Hepatocyte (in vitro differentiated cells): ENCODE results near the gene DOCK4. TPM values are rescaled to one million over a fixed set of nuclear protein-coding genes. Genes with fewer than 3 reads are reported as not detected.

Experiments used
- DNase-seq: peaks from one replicate; pipeline ENCODE4 v3.0.0-alpha.2; 2016; ENCODE audit warnings: low spot score
- H2AFZ ChIP-seq: fragments of 200-600 bp; sonication (generic); 2 replicates; pipeline ENCODE4 v1.6.0; 2016; ENCODE audit warnings: antibody characterized with exemption, mild to moderate bottlenecking
- H3K27ac ChIP-seq: fragments of 200-600 bp; sonication (generic); 2 replicates; pipeline ENCODE4 v1.5.1; 2016; ENCODE audit warnings: mild to moderate bottlenecking
- H3K27me3 ChIP-seq: fragments of 200-600 bp; sonication (generic); 2 replicates; pipeline ENCODE4 v1.6.1; 2016
- H3K36me3 ChIP-seq: fragments of 200-600 bp; sonication (generic); replicated peaks from 2 replicates; pipeline ENCODE4 v1.5.1; 2016; ENCODE audit warnings: low read depth; ENCODE audit not compliant: insufficient read depth
- H3K4me1 ChIP-seq: fragments of 200-600 bp; sonication (generic); 2 replicates; pipeline ENCODE4 v1.5.1; 2016; ENCODE audit warnings: mild to moderate bottlenecking, moderate library complexity; ENCODE audit not compliant: insufficient read depth
- H3K4me2 ChIP-seq: fragments of 200-600 bp; sonication (generic); 2 replicates; pipeline ENCODE4 v1.6.0; 2016
- H3K4me3 ChIP-seq: fragments of 200-600 bp; sonication (generic); 2 replicates; pipeline ENCODE4 v1.5.1; 2016; ENCODE audit warnings: mild to moderate bottlenecking
- H3K79me2 ChIP-seq: fragments of 200-600 bp; sonication (generic); 2 replicates; pipeline ENCODE4 v1.6.0; 2017; ENCODE audit warnings: mild to moderate bottlenecking
- H3K9me2 ChIP-seq: fragments of 200-600 bp; sonication (generic); replicated peaks from 2 replicates; pipeline ENCODE4 v1.6.0; 2017; ENCODE audit warnings: mild to moderate bottlenecking; ENCODE audit not compliant: insufficient read depth
- H3K9me3 ChIP-seq: fragments of 200-600 bp; sonication (generic); 2 replicates; pipeline ENCODE4 v1.5.1; 2016; ENCODE audit warnings: low read depth, mild to moderate bottlenecking
- H4K20me1 ChIP-seq: fragments of 200-600 bp; sonication (generic); 2 replicates; pipeline ENCODE4 v1.6.0; 2016; ENCODE audit warnings: mild to moderate bottlenecking; ENCODE audit not compliant: insufficient read depth, poor library complexity, severe bottlenecking
- CTCF ChIP-seq: fragments of 200-600 bp; sonication (generic); IDR thresholded peaks from 2 replicates; pipeline ENCODE4 v1.5.1; 2016; ENCODE audit warnings: antibody characterized with exemption, mild to moderate bottlenecking; ENCODE audit not compliant: poor library complexity
- EZH2 ChIP-seq: fragments of 200-600 bp; sonication (generic); IDR thresholded peaks from 2 replicates; pipeline ENCODE4 v1.6.1; 2016; ENCODE audit warnings: antibody characterized with exemption, mild to moderate bottlenecking, borderline replicate concordance
- EZH2phosphoT487 ChIP-seq: fragments of 200-600 bp; sonication (generic); IDR thresholded peaks from one replicate; pipeline ENCODE4 v1.6.1; 2018; ENCODE audit warnings: antibody characterized with exemption, mild to moderate bottlenecking, low read depth, moderate library complexity; ENCODE audit not compliant: unreplicated experiment, severe bottlenecking
- WGBS: methylation state at CpG from one replicate; pipeline ENCODE4 v1.1.6; 2016; ENCODE audit warnings: low lambda C conversion rate; ENCODE audit errors: missing lambda C conversion rate; 5-methylcytosine and 5-hydroxymethylcytosine counted together
- polyA plus RNA-seq: library from polyadenylated mRNA; unstranded; fragments of >200 nt; fragmentation: Nextera tagmentation; extraction: Ambion mirVana; gene quantifications from 2 replicates; pipeline ENCODE4 v1.2.1, GENCODE V29; 2016
- total RNA-seq: library from RNA; depleted of rRNA; stranded (reverse); fragments of >200 nt; gene quantifications from 2 replicates; pipeline ENCODE4 v1.2.3, GENCODE V29; 2014

Gene DOCK4
- total and polyA plus RNA-seq, 2 experiments from 2014 or later = 4.4 to 22.9 TPM

GRCh38 chr7:111681242-111681641 lies 525.0 kb downstream of the DOCK4 start:
- TF ChIP-seq CTCF (no peak), EZH2 (no peak), EZH2phosphoT487 (no peak)
- WGBS = 87% methylated on average over 3 of the region's 3 CpGs
- H3K27ac ChIP-seq = no peak overlapping the region
- no peaks in the 10 kb centered on the region for H3K9me2 ChIP-seq
- DNase-seq = no peak
- H3K4me2 ChIP-seq = no peak overlapping the region
- peaks cover 4% of the 10 kb centered on the region for H3K27me3 ChIP-seq
- H3K4me3 ChIP-seq = no peak overlapping the region
- no peaks in the 10 kb centered on the region for H3K79me2 ChIP-seq
- H4K20me1 ChIP-seq = no peaks in the 10 kb centered on the region
- H3K4me1 ChIP-seq = no peaks in the 10 kb centered on the region
- no peaks in the 10 kb centered on the region for H3K9me3 ChIP-seq
- H3K36me3 ChIP-seq = no peaks in the 10 kb centered on the region
- H2AFZ ChIP-seq = no peak overlapping the region

- no peak overlapping the region for H3K4me3 ChIP-seq
- TF ChIP-seq EZH2 (no peak), EZH2phosphoT487 (no peak), CTCF (no peak)
- H3K27me3 ChIP-seq = peaks cover 4% of the 10 kb centered on the region
- H3K79me2 ChIP-seq = no peaks in the 10 kb centered on the region
- no peaks in the 10 kb centered on the region for H3K36me3 ChIP-seq
- no peak overlapping the region for H3K4me2 ChIP-seq
- no peaks in the 10 kb centered on the region for H3K9me2 ChIP-seq
- no peak for DNase-seq
- H3K27ac ChIP-seq = no peak overlapping the region
- H2AFZ ChIP-seq = no peak overlapping the region
- H3K9me3 ChIP-seq = no peaks in the 10 kb centered on the region
- no peaks in the 10 kb centered on the region for H4K20me1 ChIP-seq
- WGBS = 55% methylated on average over 2 of the region's 2 CpGs
- no peaks in the 10 kb centered on the region for H3K4me1 ChIP-seq
Measured at GRCh38 chr7:111678986-111679385, 527.2 kb downstream of the DOCK4 start.

- Histone ChIP-seq H3K4me2 (no peak overlapping the region), H3K4me1 (no peaks in the 10 kb centered on the region), H3K27me3 (peaks cover 4% of the 10 kb centered on the region), H3K4me3 (no peak overlapping the region), H2AFZ (no peak overlapping the region), H3K36me3 (no peaks in the 10 kb centered on the region), H3K9me3 (no peaks in the 10 kb centered on the region), H4K20me1 (no peaks in the 10 kb centered on the region), H3K9me2 (no peaks in the 10 kb centered on the region), H3K79me2 (no peaks in the 10 kb centered on the region), H3K27ac (no peak overlapping the region)
- TF ChIP-seq EZH2phosphoT487 (no peak), EZH2 (no peak), CTCF (no peak)
- 85% methylated on average over 3 of the region's 3 CpGs for WGBS
- no peak for DNase-seq
Measured at GRCh38 chr7:111678281-111678680, 527.9 kb downstream of the DOCK4 start.

GRCh38 chr7:111677848-111678247 lies 528.4 kb downstream of the DOCK4 start:
- no peak overlapping the region for H3K4me3 ChIP-seq
- TF ChIP-seq EZH2phosphoT487 = no peak
- TF ChIP-seq EZH2 = no peak
- TF ChIP-seq CTCF = no peak
- H3K4me2 ChIP-seq = no peak overlapping the region
- H3K9me3 ChIP-seq = no peaks in the 10 kb centered on the region
- no peak overlapping the region for H3K27ac ChIP-seq
- no peaks in the 10 kb centered on the region for H3K9me2 ChIP-seq
- no peak for DNase-seq
- no peaks in the 10 kb centered on the region for H3K36me3 ChIP-seq
- peaks cover 4% of the 10 kb centered on the region for H3K27me3 ChIP-seq
- H4K20me1 ChIP-seq = no peaks in the 10 kb centered on the region
- H3K4me1 ChIP-seq = no peaks in the 10 kb centered on the region
- no peaks in the 10 kb centered on the region for H3K79me2 ChIP-seq
- H2AFZ ChIP-seq = no peak overlapping the region
